HEK293T (cell line): ENCODE measurements around the gene PLXNB3.

ENCODE experiments used
- ARNT ChIP-seq: fragments of 450-650 bp; IDR thresholded peaks from 2 replicates; pipeline ENCODE4 v1.6.1; 2017; ENCODE audit warnings: mild to moderate bottlenecking
- BHLHE40 ChIP-seq: fragments of 450-650 bp; IDR thresholded peaks from 2 replicates; pipeline ENCODE4 v1.6.1; 2016; ENCODE audit warnings: mild to moderate bottlenecking, moderate library complexity, borderline replicate concordance
- ELF4 ChIP-seq: fragments of 450-650 bp; IDR thresholded peaks from 2 replicates; pipeline ENCODE4 v1.6.1; 2017; ENCODE audit warnings: antibody characterized with exemption
- NFRKB ChIP-seq: fragments of 450-650 bp; IDR thresholded peaks from 2 replicates; pipeline ENCODE4 v1.6.1; 2016; ENCODE audit warnings: mild to moderate bottlenecking, moderate library complexity
- SUZ12 ChIP-seq: fragments of 450-650 bp; IDR thresholded peaks from 2 replicates; pipeline ENCODE4 v1.6.1; 2016; ENCODE audit warnings: mild to moderate bottlenecking
- TARDBP ChIP-seq: fragments of 450-650 bp; IDR thresholded peaks from 2 replicates; pipeline ENCODE4 v1.6.1; 2016

DNA sequence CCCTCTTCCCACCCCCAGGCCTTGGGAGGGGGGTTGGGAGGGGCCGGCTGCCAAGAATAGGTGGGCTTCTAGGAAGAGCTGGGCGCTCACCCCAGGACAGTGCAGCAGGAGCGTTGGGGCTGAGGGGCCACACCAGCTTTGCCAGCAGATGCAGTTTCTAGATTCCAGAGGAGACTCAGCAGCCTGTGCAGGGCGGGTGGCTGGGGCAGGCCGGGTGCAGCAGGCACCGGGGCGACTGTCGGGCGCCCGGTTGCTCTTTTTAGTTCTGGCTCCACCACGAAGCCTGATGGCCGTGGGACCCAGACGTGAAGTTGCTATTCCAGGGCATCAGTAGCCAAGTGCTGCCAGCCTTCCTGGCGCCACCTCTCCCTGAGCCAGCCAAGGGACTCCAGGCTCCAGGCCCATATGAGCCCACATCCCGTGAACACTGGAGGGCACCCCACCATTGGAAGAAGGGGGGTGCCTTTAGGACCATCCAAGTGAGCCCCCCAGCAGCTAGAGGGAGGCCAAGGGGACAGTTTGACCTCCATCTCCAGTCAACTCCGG is 36.2 kb downstream of the PLXNB3 start:
- TF ChIP-seq NFRKB (no peak), ELF4 (no peak), TARDBP (no peak), ARNT (no peak), SUZ12 (no peak), BHLHE40 (no peak)
